ENCODE measurements around the gene PACRG.

DNA sequence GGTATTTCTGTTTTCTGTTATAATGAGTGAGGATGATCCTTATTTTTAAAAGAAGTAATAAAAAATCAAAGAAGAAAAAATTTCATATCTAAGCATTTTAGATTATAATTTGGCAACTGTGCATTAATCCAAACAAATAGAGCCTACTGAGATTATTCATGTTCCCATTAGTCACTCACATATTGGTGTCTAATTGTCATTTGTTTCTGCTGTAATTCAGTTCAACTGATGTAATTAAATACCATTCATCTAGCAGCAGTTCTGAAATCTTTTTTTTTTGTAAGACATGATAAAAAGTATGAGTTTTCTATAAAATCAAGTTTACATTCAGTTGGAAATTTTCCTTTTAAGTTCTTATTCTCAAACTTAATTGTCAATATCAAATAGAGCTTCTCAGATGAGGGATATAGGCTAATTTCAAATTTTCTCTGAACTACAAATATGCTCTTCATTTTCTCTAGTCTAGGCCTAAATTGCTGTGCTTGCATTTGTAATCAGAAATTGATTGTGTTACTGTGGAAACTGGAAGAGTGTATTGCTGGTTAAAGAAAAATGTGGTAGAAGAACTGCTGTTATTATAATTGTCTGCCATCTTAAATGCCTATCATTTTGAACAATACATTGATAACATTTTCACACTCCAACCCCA is 23.6 kb downstream of the PACRG start:
- no peak for TF ChIP-seq POLR2A (IDR thresholded peaks at IDR 0.05; ENCODE audit: low read length)
- no peak for TF ChIP-seq GATA1 (IDR thresholded peaks at IDR 0.05; ENCODE audit: low read depth, low read length)
